ENCODE data around the gene SLC27A3.
"Not testable (repeated sequence)": the region's sequence is repeated elsewhere in the genome, so short reads cannot be mapped to it uniquely, and the experiment has no call there.

The SLC27A3 gene

DNA sequence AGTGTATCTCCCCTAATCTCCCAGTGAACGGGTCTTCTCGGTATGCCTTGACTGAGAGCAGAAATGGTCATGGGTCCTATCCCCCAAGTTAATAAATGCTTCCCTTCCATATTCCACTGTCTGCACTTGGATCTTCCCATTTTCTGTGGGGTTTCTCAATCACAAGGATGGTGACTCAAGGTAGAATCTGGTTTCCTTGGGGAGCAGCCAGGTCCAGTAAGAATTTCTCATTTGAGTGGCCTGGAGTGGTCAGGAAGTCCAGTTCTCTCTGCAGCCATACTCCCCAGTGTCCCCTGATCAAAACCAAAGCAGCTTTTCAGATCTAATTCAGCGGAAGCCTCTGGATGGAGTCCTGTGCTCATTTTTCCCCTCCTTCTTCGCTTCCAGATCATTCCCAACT, 14.8 kb upstream of the SLC27A3 start:
- DNase-seq (ENCODE audit: low read depth) = no peak
- TF ChIP-seq, protein P1, sequence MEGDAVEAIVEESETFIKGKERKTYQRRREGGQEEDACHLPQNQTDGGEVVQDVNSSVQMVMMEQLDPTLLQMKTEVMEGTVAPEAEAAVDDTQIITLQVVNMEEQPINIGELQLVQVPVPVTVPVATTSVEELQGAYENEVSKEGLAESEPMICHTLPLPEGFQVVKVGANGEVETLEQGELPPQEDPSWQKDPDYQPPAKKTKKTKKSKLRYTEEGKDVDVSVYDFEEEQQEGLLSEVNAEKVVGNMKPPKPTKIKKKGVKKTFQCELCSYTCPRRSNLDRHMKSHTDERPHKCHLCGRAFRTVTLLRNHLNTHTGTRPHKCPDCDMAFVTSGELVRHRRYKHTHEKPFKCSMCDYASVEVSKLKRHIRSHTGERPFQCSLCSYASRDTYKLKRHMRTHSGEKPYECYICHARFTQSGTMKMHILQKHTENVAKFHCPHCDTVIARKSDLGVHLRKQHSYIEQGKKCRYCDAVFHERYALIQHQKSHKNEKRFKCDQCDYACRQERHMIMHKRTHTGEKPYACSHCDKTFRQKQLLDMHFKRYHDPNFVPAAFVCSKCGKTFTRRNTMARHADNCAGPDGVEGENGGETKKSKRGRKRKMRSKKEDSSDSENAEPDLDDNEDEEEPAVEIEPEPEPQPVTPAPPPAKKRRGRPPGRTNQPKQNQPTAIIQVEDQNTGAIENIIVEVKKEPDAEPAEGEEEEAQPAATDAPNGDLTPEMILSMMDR (IDR thresholded peaks at IDR 0.05; ENCODE audit: control insufficient read depth, insufficient read depth, low read depth, low read length, missing control alignments) = no peak
- no peak overlapping the region for H3K4me3 ChIP-seq (ENCODE audit: control insufficient read depth, low read depth, low read length)

DNA sequence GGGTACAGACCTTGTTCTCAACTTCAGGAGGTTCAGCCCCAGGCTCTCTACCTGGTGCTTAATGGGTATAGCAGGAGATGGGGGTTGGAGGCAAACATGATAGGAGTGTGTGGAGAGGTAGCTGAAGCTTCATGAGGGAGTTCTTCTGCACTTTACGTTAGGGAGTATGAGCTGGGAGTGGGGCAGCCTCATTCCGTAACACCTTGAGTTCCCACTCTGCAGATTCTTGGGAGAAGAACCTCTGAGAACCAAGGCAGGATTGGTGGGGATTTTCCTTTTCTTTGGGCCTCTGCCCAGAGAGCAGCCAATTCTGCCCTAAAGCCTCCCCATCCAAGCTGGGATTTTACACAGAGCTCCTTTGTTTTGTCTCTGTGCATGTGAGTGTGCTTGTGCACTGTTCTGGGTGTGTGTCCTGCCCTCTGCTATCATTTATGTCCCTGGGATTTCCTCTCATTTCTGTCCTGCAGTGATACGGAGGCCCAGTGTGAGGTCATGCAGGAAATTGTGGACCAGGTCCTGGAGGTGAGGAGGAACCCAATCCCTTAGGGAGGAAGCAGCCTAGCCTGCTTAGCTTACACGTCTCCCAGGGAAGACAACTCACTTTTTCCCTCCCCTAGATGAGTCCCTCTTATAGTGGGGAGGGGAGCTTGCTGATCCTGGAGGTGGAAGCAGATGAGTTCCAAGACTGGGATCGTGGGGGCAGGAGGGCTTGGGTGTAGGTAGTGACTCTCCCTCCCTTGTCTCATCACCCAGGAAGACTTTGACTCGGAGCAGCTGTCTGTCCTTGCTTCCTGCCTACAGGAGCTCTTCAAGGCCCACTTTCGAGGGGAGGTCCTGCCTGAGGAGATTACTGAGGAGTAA, 11.6 kb upstream of the SLC27A3 start:
- H3K4me3 ChIP-seq (ENCODE audit: control insufficient read depth, low read depth, low read length) = no peak overlapping the region
- DNase-seq (ENCODE audit: low read depth) = no peak
- TF ChIP-seq, protein P1 (IDR thresholded peaks at IDR 0.05; ENCODE audit: control insufficient read depth, insufficient read depth, low read depth, low read length, missing control alignments) = no peak

DNA sequence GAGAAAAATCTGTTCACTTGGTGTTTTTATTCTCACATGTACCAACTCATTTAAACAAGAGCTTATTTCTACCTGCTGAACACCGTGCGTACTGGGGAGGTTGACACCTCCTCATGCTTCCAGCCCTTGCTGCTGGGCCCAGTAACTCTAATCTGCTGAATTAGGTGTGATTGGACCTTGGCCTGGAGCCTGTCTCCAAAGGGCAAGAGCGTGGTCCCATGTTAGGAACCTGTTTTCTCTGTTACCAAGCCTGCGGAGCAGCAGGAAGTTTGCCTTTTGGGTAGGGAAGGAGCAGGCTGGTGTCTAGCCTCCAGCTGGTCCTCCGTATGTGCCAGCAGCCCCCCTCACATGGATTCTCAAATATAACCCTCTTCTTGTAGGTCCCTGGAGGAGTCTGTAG, 10.9 kb upstream of the SLC27A3 start:
- DNase-seq (ENCODE audit: low read depth) = no peak
- H3K4me3 ChIP-seq (ENCODE audit: control insufficient read depth, low read depth, low read length) = no peak overlapping the region
- TF ChIP-seq, protein P1 (IDR thresholded peaks at IDR 0.05; ENCODE audit: control insufficient read depth, insufficient read depth, low read depth, low read length, missing control alignments) = no peak

DNA sequence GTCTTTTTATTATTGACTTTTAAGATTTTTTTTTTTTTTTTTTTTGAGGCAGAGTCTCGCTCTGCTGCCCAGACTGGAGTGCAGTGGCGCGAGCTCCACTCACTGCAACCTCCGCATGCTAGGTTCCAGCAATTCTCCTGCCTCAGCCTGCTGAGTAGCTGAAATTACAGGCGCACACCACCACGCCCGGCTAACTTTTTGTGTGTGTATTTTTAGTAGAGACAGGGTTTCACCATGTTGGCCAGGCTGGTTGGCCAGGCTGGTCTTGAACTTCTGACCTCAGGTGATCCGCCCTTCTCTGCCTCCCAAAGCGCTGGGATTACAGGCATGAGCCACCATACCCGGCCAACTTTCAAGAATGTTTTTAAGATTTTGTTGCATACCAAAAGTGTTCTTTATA, 8.5 kb upstream of the SLC27A3 start:
- H3K4me3 ChIP-seq (ENCODE audit: control insufficient read depth, low read depth, low read length); DNase-seq (ENCODE audit: low read depth): not testable (repeated sequence)

DNA sequence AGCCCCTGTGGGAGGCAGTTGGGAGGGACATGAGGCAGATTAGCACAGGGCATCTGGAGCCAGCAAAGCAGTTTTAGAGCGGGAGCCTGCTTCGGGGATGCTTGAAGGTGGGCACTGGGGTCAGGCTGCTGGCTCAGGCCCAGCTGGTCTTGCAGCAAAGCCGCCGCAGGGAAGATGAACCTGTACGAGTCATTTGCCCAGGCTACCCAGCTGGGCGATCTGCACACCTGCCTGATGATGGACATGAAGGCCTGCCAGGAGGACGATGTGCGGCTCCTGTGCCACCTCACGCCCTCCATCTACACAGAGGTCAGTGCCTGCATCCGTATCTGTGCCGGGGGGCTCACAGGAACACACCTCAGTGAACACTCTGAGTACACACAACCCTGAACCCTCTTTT, 7.7 kb upstream of the SLC27A3 start:
- no peak overlapping the region for H3K4me3 ChIP-seq (ENCODE audit: control insufficient read depth, low read depth, low read length)
- TF ChIP-seq, protein P1 (IDR thresholded peaks at IDR 0.05; ENCODE audit: control insufficient read depth, insufficient read depth, low read depth, low read length, missing control alignments) = no peak
- no peak for DNase-seq (ENCODE audit: low read depth)

DNA sequence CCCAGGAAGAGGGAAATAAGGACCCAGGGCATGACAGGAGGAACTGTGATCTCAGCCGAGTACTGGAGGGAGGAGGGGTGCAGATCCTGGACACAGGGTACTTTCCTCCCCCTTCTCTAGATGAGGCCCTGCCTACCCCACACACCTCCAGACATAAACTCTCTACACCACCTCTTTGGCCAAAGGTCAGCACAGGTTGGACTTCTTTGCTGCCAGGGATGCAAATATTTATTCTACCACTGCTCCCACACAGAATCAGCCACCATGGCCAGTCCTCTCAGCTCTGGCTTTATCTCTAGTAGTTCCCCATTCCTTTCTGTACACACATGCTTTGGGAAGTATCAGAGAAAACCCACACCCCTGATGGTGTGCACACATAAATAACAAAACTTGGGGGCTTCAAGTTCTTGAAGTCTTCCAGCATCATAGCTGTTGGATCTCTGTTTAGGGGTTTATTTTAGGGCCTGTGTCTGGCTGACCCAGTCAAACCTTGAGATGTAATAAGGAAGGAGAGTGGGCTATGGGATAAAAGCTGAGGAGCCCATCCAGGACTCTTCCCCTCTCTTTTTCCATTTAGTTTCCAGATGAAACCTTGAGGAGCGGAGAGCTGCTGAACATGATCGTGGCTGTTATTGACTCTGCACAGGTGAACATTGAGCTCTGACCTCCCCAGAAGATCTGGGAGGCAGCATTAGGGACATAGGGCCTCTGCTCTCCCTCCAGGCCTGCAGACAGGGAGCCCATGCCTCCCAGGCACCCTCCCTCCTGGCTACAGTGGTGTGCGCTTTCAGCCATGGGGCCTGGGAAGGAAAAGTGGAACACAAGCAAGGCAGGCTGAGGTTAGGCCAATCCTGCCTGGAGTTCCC, 6.7 kb upstream of the SLC27A3 start:
- H3K4me3 ChIP-seq (ENCODE audit: control insufficient read depth, low read depth, low read length) = no peak overlapping the region
- DNase-seq (ENCODE audit: low read depth) = no peak
- TF ChIP-seq, protein P1 (IDR thresholded peaks at IDR 0.05; ENCODE audit: control insufficient read depth, insufficient read depth, low read depth, low read length, missing control alignments) = no peak

DNA sequence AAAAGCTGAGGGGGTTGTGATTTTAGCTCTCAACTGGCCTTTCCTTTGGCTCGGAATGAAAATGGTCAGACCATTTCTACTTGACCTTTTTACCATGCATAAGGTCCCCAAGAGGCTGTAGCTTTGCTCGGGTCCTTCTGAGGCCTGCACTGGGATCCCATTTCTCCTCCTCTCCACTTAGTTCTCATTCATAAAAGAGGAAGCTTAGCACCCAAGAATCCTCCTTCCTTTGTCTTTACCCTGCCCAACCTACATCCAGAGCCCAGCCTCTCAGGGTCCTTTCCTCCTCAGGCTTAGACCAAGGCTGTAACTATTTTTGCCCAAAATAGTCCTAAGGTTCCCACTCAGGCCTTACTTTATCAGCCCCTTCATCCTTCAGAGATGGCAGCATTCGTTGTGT, 6.0 kb upstream of the SLC27A3 start:
- DNase-seq (ENCODE audit: low read depth) = no peak
- TF ChIP-seq, protein P1 (IDR thresholded peaks at IDR 0.05; ENCODE audit: control insufficient read depth, insufficient read depth, low read depth, low read length, missing control alignments) = no peak
- H3K4me3 ChIP-seq (ENCODE audit: control insufficient read depth, low read depth, low read length) = no peak overlapping the region

Measured in AG09309 (cell line).